SU-DHL-6 (cell line): ENCODE data around the gene ANKRD29.

Source experiments
- EZH2phosphoT487 ChIP-seq: fragments of 200-600 bp; sonication (generic), shearing (Covaris generic); conservative IDR thresholded peaks from 2 replicates; pipeline ENCODE4 v1.6.1; 2018; ENCODE audit warnings: mild to moderate bottlenecking, antibody characterized with exemption, low read length, moderate library complexity, mixed read lengths
- TF ChIP-seq, protein P1 (sequence below): fragments of 200-600 bp; sonication (generic); IDR thresholded peaks from one replicate; pipeline ENCODE4 v1.5.1; 2017; ENCODE audit warnings: antibody characterized with exemption, mild to moderate bottlenecking, low read length, moderate library complexity; ENCODE audit not compliant: insufficient read depth, poor library complexity, severe bottlenecking

DNA sequence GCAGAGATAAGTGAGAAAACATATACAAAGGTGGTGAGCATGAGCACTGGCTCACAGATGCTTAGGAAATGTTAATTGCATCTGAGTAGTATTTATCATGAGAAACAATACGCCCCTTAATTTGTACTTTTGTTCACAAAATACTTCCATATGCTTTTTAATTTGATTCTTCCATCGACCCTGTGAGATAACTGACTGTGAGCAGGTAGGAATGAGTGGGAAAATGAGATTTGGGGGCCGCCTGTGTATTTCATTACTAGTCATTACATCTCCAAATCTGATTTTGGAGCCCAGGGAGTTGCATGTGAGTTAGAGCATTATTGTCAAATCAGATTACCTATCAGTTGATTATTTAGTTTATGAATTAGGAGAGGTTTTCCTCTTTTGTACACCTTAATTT, 39.7 kb downstream of the ANKRD29 start:
- TF ChIP-seq, protein P1, sequence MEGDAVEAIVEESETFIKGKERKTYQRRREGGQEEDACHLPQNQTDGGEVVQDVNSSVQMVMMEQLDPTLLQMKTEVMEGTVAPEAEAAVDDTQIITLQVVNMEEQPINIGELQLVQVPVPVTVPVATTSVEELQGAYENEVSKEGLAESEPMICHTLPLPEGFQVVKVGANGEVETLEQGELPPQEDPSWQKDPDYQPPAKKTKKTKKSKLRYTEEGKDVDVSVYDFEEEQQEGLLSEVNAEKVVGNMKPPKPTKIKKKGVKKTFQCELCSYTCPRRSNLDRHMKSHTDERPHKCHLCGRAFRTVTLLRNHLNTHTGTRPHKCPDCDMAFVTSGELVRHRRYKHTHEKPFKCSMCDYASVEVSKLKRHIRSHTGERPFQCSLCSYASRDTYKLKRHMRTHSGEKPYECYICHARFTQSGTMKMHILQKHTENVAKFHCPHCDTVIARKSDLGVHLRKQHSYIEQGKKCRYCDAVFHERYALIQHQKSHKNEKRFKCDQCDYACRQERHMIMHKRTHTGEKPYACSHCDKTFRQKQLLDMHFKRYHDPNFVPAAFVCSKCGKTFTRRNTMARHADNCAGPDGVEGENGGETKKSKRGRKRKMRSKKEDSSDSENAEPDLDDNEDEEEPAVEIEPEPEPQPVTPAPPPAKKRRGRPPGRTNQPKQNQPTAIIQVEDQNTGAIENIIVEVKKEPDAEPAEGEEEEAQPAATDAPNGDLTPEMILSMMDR = no peak
- TF ChIP-seq EZH2phosphoT487 = no peak
